ENCODE measurements around the gene ATG7. TPM values are rescaled to one million over a fixed set of nuclear protein-coding genes. Genes with fewer than 3 reads are reported as not detected.
"Not testable (repeated sequence)": the region's sequence is repeated elsewhere in the genome, so short reads cannot be mapped to it uniquely, and the experiment has no call there.

The ATG7 gene
- total RNA-seq, 5 donors from 2014 or later (not counting 1 experiment from before 2014, with no cell fraction given) = 29.0 to 39.3 (median 37.4) TPM

- Histone ChIP-seq H3K27me3 (replicated peaks in 1 of 2; ENCODE audit: control insufficient read depth in 2 of 2, extremely low read depth in 1 of 2, insufficient read depth in 2 of 2, low read length in 1 of 2) (no peaks in the 10 kb centered on the region), H3K4me3 (ENCODE audit: control insufficient read depth in 1 of 2, extremely low read depth in 1 of 2, low read length in 1 of 2) (no peak overlapping the region), H3K36me3 (ENCODE audit: control insufficient read depth in 2 of 2, extremely low read depth in 1 of 2, insufficient read depth in 1 of 2, low read length in 1 of 2) (no peaks in the 10 kb centered on the region), H3K4me1 (ENCODE audit: control insufficient read depth in 1 of 2, extremely low read depth in 1 of 2, insufficient read depth in 2 of 2, low read length in 2 of 2) (no peaks in the 10 kb centered on the region), H3K27ac (ENCODE audit: low read length) (no peak overlapping the region), H3K9me3 (no peaks in the 10 kb centered on the region)
- ChIA-PET CTCF (no interaction called here), POLR2A (no interaction called here)
- no peak for DNase-seq
- no peak for ATAC-seq (replicated peaks in 1 of 4)
- H3K4me3 Mint-ChIP-seq = no peak overlapping the region
- WGBS (ENCODE audit: insufficient coverage) = no CpG with 5 or more reads among the region's 2 CpGs
- H3K27ac Mint-ChIP-seq = no peak overlapping the region
- no peaks in the 10 kb centered on the region for H3K27me3 Mint-ChIP-seq
- no peaks in the 10 kb centered on the region for H3K9me3 Mint-ChIP-seq
- H3K4me1 Mint-ChIP-seq = no peaks in the 10 kb centered on the region
- H3K36me3 Mint-ChIP-seq = peaks cover 6% of the 10 kb centered on the region
Observed at GRCh38 chr3:11478167-11478566, 206.0 kb downstream of the ATG7 start.

- DNase-seq (no peak), ATAC-seq (replicated peaks in 1 of 4) (no peak)
- Mint-ChIP-seq H3K4me1 (no peaks in the 10 kb centered on the region), H3K4me3 (no peak overlapping the region), H3K36me3 (peaks cover 6% of the 10 kb centered on the region), H3K27me3 (no peaks in the 10 kb centered on the region), H3K27ac (no peak overlapping the region), H3K9me3 (no peaks in the 10 kb centered on the region)
- ChIA-PET CTCF (no interaction called here), POLR2A (no interaction called here)
- 100% methylated on average over 1 of the region's 3 CpGs for WGBS (ENCODE audit: insufficient coverage)
- Histone ChIP-seq H3K4me1 (ENCODE audit: control insufficient read depth in 1 of 2, extremely low read depth in 1 of 2, insufficient read depth in 2 of 2, low read length in 2 of 2) (no peaks in the 10 kb centered on the region), H3K27me3 (replicated peaks in 1 of 2; ENCODE audit: control insufficient read depth in 2 of 2, extremely low read depth in 1 of 2, insufficient read depth in 2 of 2, low read length in 1 of 2) (no peaks in the 10 kb centered on the region), H3K9me3 (no peaks in the 10 kb centered on the region), H3K4me3 (ENCODE audit: control insufficient read depth in 1 of 2, extremely low read depth in 1 of 2, low read length in 1 of 2) (no peak overlapping the region), H3K27ac (ENCODE audit: low read length) (no peak overlapping the region), H3K36me3 (ENCODE audit: control insufficient read depth in 2 of 2, extremely low read depth in 1 of 2, insufficient read depth in 1 of 2, low read length in 1 of 2) (no peaks in the 10 kb centered on the region)
Observed at GRCh38 chr3:11479221-11479620, 207.0 kb downstream of the ATG7 start.

- no peaks in the 10 kb centered on the region for H3K4me1 Mint-ChIP-seq
- H3K36me3 Mint-ChIP-seq = peaks cover 9% of the 10 kb centered on the region
- ATAC-seq (replicated peaks in 1 of 4) = no peak
- no peak for DNase-seq
- no peak overlapping the region for H3K4me3 ChIP-seq (ENCODE audit: control insufficient read depth in 1 of 2, extremely low read depth in 1 of 2, low read length in 1 of 2)
- CTCF ChIA-PET = no interaction called here
- H3K36me3 ChIP-seq (ENCODE audit: control insufficient read depth in 2 of 2, extremely low read depth in 1 of 2, insufficient read depth in 1 of 2, low read length in 1 of 2) = no peaks in the 10 kb centered on the region
- 95% methylated on average over 3 of the region's 7 CpGs for WGBS (ENCODE audit: insufficient coverage)
- no peaks in the 10 kb centered on the region for H3K27me3 ChIP-seq (replicated peaks in 1 of 2; ENCODE audit: control insufficient read depth in 2 of 2, extremely low read depth in 1 of 2, insufficient read depth in 2 of 2, low read length in 1 of 2)
- no peak overlapping the region for H3K4me3 Mint-ChIP-seq
- H3K27me3 Mint-ChIP-seq = no peaks in the 10 kb centered on the region
- no peak overlapping the region for H3K27ac Mint-ChIP-seq
- H3K4me1 ChIP-seq (ENCODE audit: control insufficient read depth in 1 of 2, extremely low read depth in 1 of 2, insufficient read depth in 2 of 2, low read length in 2 of 2) = no peaks in the 10 kb centered on the region
- POLR2A ChIA-PET = no interaction called here
- H3K9me3 Mint-ChIP-seq = no peaks in the 10 kb centered on the region
- no peaks in the 10 kb centered on the region for H3K9me3 ChIP-seq
- H3K27ac ChIP-seq (ENCODE audit: low read length) = no peak overlapping the region
Observed at GRCh38 chr3:11480663-11481298, 208.6 kb downstream of the ATG7 start.

GRCh38 chr3:11481556-11481955, 209.4 kb downstream of the ATG7 start:
- Histone ChIP-seq H3K9me3 (no peaks in the 10 kb centered on the region), H3K4me3 (ENCODE audit: control insufficient read depth in 1 of 2, extremely low read depth in 1 of 2, low read length in 1 of 2) (no peak overlapping the region), H3K27ac (ENCODE audit: low read length) (no peak overlapping the region), H3K27me3 (replicated peaks in 1 of 2; ENCODE audit: control insufficient read depth in 2 of 2, extremely low read depth in 1 of 2, insufficient read depth in 2 of 2, low read length in 1 of 2) (no peaks in the 10 kb centered on the region), H3K36me3 (ENCODE audit: control insufficient read depth in 2 of 2, extremely low read depth in 1 of 2, insufficient read depth in 1 of 2, low read length in 1 of 2) (no peaks in the 10 kb centered on the region), H3K4me1 (ENCODE audit: control insufficient read depth in 1 of 2, extremely low read depth in 1 of 2, insufficient read depth in 2 of 2, low read length in 2 of 2) (no peaks in the 10 kb centered on the region)
- ChIA-PET CTCF (no interaction called here), POLR2A (no interaction called here)
- Mint-ChIP-seq H3K36me3 (peaks cover 9% of the 10 kb centered on the region), H3K4me1 (no peaks in the 10 kb centered on the region), H3K9me3 (no peaks in the 10 kb centered on the region), H3K27ac (no peak overlapping the region), H3K27me3 (no peaks in the 10 kb centered on the region), H3K4me3 (no peak overlapping the region)
- WGBS (ENCODE audit: insufficient coverage) = 100% methylated on average over 3 of the region's 3 CpGs
- ATAC-seq (replicated peaks in 1 of 4) = no peak
- no peak for DNase-seq

GRCh38 chr3:11482021-11482420, 209.8 kb downstream of the ATG7 start:
- H3K27me3 ChIP-seq (replicated peaks in 1 of 2; ENCODE audit: control insufficient read depth in 2 of 2, extremely low read depth in 1 of 2, insufficient read depth in 2 of 2, low read length in 1 of 2) = no peaks in the 10 kb centered on the region
- Mint-ChIP-seq H3K27ac (no peak overlapping the region), H3K36me3 (peaks cover 9% of the 10 kb centered on the region), H3K27me3 (no peaks in the 10 kb centered on the region), H3K4me3 (no peak overlapping the region), H3K4me1 (no peaks in the 10 kb centered on the region), H3K9me3 (no peaks in the 10 kb centered on the region)
- ChIA-PET CTCF (no interaction called here), POLR2A (no interaction called here)
- H3K4me3 ChIP-seq (ENCODE audit: control insufficient read depth in 1 of 2, extremely low read depth in 1 of 2, low read length in 1 of 2) = no peak overlapping the region
- no peak for ATAC-seq (replicated peaks in 1 of 4)
- no peak overlapping the region for H3K27ac ChIP-seq (ENCODE audit: low read length)
- 100% methylated on average over 2 of the region's 8 CpGs for WGBS (ENCODE audit: insufficient coverage)
- no peaks in the 10 kb centered on the region for H3K4me1 ChIP-seq (ENCODE audit: control insufficient read depth in 1 of 2, extremely low read depth in 1 of 2, insufficient read depth in 2 of 2, low read length in 2 of 2)
- no peak for DNase-seq
- no peaks in the 10 kb centered on the region for H3K9me3 ChIP-seq
- no peaks in the 10 kb centered on the region for H3K36me3 ChIP-seq (ENCODE audit: control insufficient read depth in 2 of 2, extremely low read depth in 1 of 2, insufficient read depth in 1 of 2, low read length in 1 of 2)

GRCh38 chr3:11488356-11488755, 216.2 kb downstream of the ATG7 start:
- H3K27me3 ChIP-seq (replicated peaks in 1 of 2; ENCODE audit: control insufficient read depth in 2 of 2, extremely low read depth in 1 of 2, insufficient read depth in 2 of 2, low read length in 1 of 2); H3K4me3 Mint-ChIP-seq; H3K9me3 Mint-ChIP-seq; H3K27ac Mint-ChIP-seq; ATAC-seq (replicated peaks in 1 of 4); H3K27me3 Mint-ChIP-seq; H3K36me3 ChIP-seq (ENCODE audit: control insufficient read depth in 2 of 2, extremely low read depth in 1 of 2, insufficient read depth in 1 of 2, low read length in 1 of 2); DNase-seq; H3K4me1 ChIP-seq (ENCODE audit: control insufficient read depth in 1 of 2, extremely low read depth in 1 of 2, insufficient read depth in 2 of 2, low read length in 2 of 2); H3K9me3 ChIP-seq; H3K27ac ChIP-seq (ENCODE audit: low read length); H3K4me1 Mint-ChIP-seq; CTCF ChIA-PET; H3K4me3 ChIP-seq (ENCODE audit: control insufficient read depth in 1 of 2, extremely low read depth in 1 of 2, low read length in 1 of 2); POLR2A ChIA-PET: not testable (repeated sequence)
- WGBS (ENCODE audit: insufficient coverage) = 100% methylated on average over 2 of the region's 42 CpGs
- peaks cover 16% of the 10 kb centered on the region for H3K36me3 Mint-ChIP-seq

Data from T-cell (primary cell).